Muscle of arm (tissue), 12 donors: ENCODE data around the gene NIN. TPM values are rescaled to one million over a fixed set of nuclear protein-coding genes. Genes with fewer than 3 reads are reported as not detected.
"Not testable (repeated sequence)": the region's sequence is repeated elsewhere in the genome, so short reads cannot be mapped to it uniquely, and the experiment has no call there.

Experiments used
- DNase-seq: peaks from one replicate; pipeline ENCODE4 v3.0.0-alpha.2; 2013
- polyA plus RNA-seq, 12 donors: library from polyadenylated mRNA; unstranded; fragments of 120-200 nt; gene quantifications; one replicate each; pipeline ENCODE4 v1.2.1, GENCODE V29; 2013; ENCODE audit not compliant: insufficient read length in 12 of 12

The NIN gene
- polyA plus RNA-seq, 12 donors, result 32.0 to 57.2 (median 43.0) TPM; not detected in 1

GRCh38 chr14:50719911-50720759, 110.8 kb downstream of the NIN start:
- DNase-seq, result no peak

- no peak for DNase-seq
Observed at GRCh38 chr14:50718949-50719348, 112.0 kb downstream of the NIN start.

GRCh38 chr14:50717811-50718210, 113.2 kb downstream of the NIN start:
- no peak for DNase-seq

- DNase-seq, result no peak
Observed at GRCh38 chr14:50714450-50715073, 116.4 kb downstream of the NIN start.

GRCh38 chr14:50711043-50711442, 119.9 kb downstream of the NIN start:
- no peak for DNase-seq

- no peak for DNase-seq
Observed at GRCh38 chr14:50705026-50705593, 125.9 kb downstream of the NIN start.

- no peak for DNase-seq
Observed at GRCh38 chr14:50704454-50705010, 126.4 kb downstream of the NIN start.

GRCh38 chr14:50697659-50698290, 133.2 kb downstream of the NIN start:
- DNase-seq, result no peak

- not testable (repeated sequence) for DNase-seq
Observed at GRCh38 chr14:50694260-50694659, 136.7 kb downstream of the NIN start.

GRCh38 chr14:50688875-50689274, 142.1 kb downstream of the NIN start:
- no peak for DNase-seq

GRCh38 chr14:50679674-50680073, 151.3 kb downstream of the NIN start:
- DNase-seq, result no peak

GRCh38 chr14:50678163-50678562, 152.8 kb downstream of the NIN start:
- no peak for DNase-seq

- DNase-seq, result no peak
Observed at GRCh38 chr14:50677527-50678063, 153.4 kb downstream of the NIN start.

GRCh38 chr14:50676814-50677516, 154.0 kb downstream of the NIN start:
- DNase-seq, result no peak

GRCh38 chr14:50675597-50675996, 155.4 kb downstream of the NIN start:
- no peak for DNase-seq

- DNase-seq, result no peak
Observed at GRCh38 chr14:50670866-50671256, 160.1 kb downstream of the NIN start.

GRCh38 chr14:50670196-50670865, 160.6 kb downstream of the NIN start:
- DNase-seq, result no peak
